ENCODE results near the gene TECPR2. TPM values are rescaled to one million over a fixed set of nuclear protein-coding genes. Genes with fewer than 3 reads are reported as not detected.

Gene TECPR2
- total RNA-seq, 1 experiment from 2014 or later, result 21.3 TPM

DNA sequence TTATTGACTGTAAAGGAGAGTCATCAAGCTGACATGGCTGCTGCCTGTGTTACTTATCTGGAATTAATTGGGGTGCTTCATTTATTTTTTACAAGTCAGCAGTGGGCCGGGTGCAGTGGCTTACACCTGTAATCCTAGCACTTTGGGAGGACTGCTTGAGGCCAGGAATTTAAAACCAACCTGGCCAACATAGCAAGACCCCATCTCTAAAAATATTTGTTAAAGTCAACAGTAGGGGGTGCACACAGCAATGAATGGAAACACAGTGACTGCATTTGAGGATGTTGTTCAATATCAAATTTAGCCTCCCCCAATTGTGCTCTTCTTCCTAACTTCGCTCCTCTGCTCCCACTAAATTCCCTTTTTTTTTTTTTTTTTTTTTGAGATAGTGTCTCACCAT is 94.8 kb downstream of the TECPR2 start:
- DNase-seq (ENCODE audit: low spot score) (no peak), ATAC-seq (no peak)
- H3K27ac Mint-ChIP-seq, result no peak overlapping the region
- TF ChIP-seq ZNF121 (CRISPR knock-in tag; IDR thresholded peaks at IDR 0.05) (peak; percentile 63; the same call in 1 of the 2 replicates), ZSCAN18 (CRISPR knock-in tag; IDR thresholded peaks at IDR 0.05) (no peak)
- ChIA-PET POLR2A (no interaction called here), CTCF (interaction anchor here (0.6 kb wide), 2 partner anchors 13 to 242 kb away, joined by 3 to 4 read pairs; no protein-coding TSS in a partner anchor)
- H3K36me3 Mint-ChIP-seq, result 0 out of 2 replicates have a peak, but pooled peaks cover 3% of the 10 kb centered on the region
- H3K4me1 Mint-ChIP-seq, result no peaks in the 10 kb centered on the region
- no peak overlapping the region for H3K4me3 Mint-ChIP-seq
- H3K9me3 Mint-ChIP-seq, result no peaks in the 10 kb centered on the region
- no peaks in the 10 kb centered on the region for H3K27me3 Mint-ChIP-seq (ENCODE audit: low read depth)

DNA sequence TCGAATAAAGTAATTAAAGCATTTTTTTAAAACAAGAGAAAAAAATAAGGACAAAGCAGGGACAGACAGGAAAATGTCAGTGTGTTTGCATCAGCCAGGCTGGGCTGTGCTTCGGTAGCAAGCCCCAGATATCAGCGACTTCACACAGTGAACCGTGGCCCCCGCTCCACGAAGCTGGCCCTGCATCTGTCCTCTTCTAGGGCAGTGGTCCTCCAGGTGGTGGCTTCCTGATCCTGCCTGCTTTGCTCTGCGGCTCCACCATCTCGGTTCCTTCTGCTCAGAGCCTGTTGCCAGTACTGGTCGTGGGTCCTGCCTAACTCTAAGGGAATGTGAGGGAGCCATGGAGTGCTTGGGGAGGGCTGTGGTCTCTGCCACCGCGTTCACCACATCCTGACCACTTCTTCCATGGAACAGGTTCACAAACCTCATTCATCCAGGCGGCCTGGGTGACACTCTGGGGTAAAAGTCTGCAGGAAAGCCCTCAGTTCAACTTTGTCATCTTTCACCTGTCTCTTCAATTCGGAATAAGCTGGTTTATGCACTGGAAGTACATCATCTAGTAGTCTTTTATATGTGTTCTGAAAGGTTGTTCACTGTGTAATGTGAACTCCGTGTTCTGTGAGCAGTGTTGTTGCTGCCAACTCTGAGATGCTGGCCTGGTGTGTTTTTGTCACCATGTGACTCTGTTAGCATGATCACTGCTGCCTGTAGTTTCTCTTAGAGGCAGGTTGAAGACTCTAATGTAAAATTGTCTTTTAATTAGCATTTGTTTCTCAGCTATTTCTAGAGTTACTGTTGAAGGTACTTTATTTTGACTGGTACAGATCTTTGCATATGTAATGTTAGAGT is 99.0 kb downstream of the TECPR2 start:
- no peak overlapping the region for H3K4me3 Mint-ChIP-seq
- TF ChIP-seq, protein P1, sequence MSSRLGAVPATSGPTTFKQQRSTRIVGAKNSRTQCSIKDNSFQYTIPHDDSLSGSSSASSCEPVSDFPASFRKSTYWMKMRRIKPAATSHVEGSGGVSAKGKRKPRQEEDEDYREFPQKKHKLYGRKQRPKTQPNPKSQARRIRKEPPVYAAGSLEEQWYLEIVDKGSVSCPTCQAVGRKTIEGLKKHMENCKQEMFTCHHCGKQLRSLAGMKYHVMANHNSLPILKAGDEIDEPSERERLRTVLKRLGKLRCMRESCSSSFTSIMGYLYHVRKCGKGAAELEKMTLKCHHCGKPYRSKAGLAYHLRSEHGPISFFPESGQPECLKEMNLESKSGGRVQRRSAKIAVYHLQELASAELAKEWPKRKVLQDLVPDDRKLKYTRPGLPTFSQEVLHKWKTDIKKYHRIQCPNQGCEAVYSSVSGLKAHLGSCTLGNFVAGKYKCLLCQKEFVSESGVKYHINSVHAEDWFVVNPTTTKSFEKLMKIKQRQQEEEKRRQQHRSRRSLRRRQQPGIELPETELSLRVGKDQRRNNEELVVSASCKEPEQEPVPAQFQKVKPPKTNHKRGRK (CRISPR knock-in tag; IDR thresholded peaks at IDR 0.05; ENCODE audit: borderline replicate concordance), result no peak
- TF ChIP-seq GTF2I (CRISPR knock-in tag; conservative IDR thresholded peaks at IDR 0.05) (no peak), HMGA2 (CRISPR knock-in tag; IDR thresholded peaks at IDR 0.05) (no peak), IRF1 (CRISPR knock-in tag; IDR thresholded peaks at IDR 0.05) (no peak), NFE2L1 (CRISPR knock-in tag; IDR thresholded peaks at IDR 0.05) (no peak), FOXJ3 (CRISPR knock-in tag; IDR thresholded peaks at IDR 0.05; ENCODE audit: borderline replicate concordance) (no peak), ELF4 (CRISPR knock-in tag; IDR thresholded peaks at IDR 0.05; ENCODE audit: low read depth) (no peak), CREM (CRISPR knock-in tag; IDR thresholded peaks at IDR 0.05) (no peak), EMX1 (CRISPR knock-in tag; IDR thresholded peaks at IDR 0.05) (no peak)
- TF ChIP-seq, protein P2, sequence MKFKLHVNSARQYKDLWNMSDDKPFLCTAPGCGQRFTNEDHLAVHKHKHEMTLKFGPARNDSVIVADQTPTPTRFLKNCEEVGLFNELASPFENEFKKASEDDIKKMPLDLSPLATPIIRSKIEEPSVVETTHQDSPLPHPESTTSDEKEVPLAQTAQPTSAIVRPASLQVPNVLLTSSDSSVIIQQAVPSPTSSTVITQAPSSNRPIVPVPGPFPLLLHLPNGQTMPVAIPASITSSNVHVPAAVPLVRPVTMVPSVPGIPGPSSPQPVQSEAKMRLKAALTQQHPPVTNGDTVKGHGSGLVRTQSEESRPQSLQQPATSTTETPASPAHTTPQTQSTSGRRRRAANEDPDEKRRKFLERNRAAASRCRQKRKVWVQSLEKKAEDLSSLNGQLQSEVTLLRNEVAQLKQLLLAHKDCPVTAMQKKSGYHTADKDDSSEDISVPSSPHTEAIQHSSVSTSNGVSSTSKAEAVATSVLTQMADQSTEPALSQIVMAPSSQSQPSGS (CRISPR knock-in tag; IDR thresholded peaks at IDR 0.05; ENCODE audit: borderline replicate concordance, low read depth), result no peak
- TF ChIP-seq, protein P3, sequence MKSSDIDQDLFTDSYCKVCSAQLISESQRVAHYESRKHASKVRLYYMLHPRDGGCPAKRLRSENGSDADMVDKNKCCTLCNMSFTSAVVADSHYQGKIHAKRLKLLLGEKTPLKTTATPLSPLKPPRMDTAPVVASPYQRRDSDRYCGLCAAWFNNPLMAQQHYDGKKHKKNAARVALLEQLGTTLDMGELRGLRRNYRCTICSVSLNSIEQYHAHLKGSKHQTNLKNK (CRISPR knock-in tag; IDR thresholded peaks at IDR 0.05), result no peak
- TF ChIP-seq, protein P4, sequence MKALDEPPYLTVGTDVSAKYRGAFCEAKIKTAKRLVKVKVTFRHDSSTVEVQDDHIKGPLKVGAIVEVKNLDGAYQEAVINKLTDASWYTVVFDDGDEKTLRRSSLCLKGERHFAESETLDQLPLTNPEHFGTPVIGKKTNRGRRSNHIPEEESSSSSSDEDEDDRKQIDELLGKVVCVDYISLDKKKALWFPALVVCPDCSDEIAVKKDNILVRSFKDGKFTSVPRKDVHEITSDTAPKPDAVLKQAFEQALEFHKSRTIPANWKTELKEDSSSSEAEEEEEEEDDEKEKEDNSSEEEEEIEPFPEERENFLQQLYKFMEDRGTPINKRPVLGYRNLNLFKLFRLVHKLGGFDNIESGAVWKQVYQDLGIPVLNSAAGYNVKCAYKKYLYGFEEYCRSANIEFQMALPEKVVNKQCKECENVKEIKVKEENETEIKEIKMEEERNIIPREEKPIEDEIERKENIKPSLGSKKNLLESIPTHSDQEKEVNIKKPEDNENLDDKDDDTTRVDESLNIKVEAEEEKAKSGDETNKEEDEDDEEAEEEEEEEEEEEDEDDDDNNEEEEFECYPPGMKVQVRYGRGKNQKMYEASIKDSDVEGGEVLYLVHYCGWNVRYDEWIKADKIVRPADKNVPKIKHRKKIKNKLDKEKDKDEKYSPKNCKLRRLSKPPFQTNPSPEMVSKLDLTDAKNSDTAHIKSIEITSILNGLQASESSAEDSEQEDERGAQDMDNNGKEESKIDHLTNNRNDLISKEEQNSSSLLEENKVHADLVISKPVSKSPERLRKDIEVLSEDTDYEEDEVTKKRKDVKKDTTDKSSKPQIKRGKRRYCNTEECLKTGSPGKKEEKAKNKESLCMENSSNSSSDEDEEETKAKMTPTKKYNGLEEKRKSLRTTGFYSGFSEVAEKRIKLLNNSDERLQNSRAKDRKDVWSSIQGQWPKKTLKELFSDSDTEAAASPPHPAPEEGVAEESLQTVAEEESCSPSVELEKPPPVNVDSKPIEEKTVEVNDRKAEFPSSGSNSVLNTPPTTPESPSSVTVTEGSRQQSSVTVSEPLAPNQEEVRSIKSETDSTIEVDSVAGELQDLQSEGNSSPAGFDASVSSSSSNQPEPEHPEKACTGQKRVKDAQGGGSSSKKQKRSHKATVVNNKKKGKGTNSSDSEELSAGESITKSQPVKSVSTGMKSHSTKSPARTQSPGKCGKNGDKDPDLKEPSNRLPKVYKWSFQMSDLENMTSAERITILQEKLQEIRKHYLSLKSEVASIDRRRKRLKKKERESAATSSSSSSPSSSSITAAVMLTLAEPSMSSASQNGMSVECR (CRISPR knock-in tag; IDR thresholded peaks at IDR 0.05; ENCODE audit: borderline replicate concordance), result no peak
- peaks cover 11% of the 10 kb centered on the region for H3K36me3 Mint-ChIP-seq
- H3K4me1 Mint-ChIP-seq, result no peaks in the 10 kb centered on the region
- ATAC-seq, result no peak
- peaks cover 4% of the 10 kb centered on the region; the same call in 1 of the 2 replicates for H3K9me3 Mint-ChIP-seq
- DNase-seq (ENCODE audit: low spot score), result no peak
- ChIA-PET CTCF (interaction anchor here (2.1 kb wide), 1 partner anchor 23 kb away, joined by 6 read pairs; no protein-coding TSS in a partner anchor), POLR2A (no interaction called here)
- no peaks in the 10 kb centered on the region for H3K27me3 Mint-ChIP-seq (ENCODE audit: low read depth)
- H3K27ac Mint-ChIP-seq, result peak overlapping the region; percentile 68; the same call in 1 of the 2 replicates
